Spinal cord (tissue), 10 donors: Measurements from ENCODE around the gene CYLD. TPM values are rescaled to one million over a fixed set of nuclear protein-coding genes. Genes with fewer than 3 reads are reported as not detected.

Source experiments
- DNase-seq, 6 donors: peaks; one replicate each; pipeline versions ENCODE4 v3.0.0 to v3.0.0-alpha.2; 2013 to 2015; ENCODE audit warnings: low spot score in 6 of 6, low read depth in 4 of 6
- H3K27ac ChIP-seq: one replicate; pipeline ENCODE4 v1.5.1; 2013; ENCODE audit warnings: low read depth, low read length, control low read depth
- H3K27me3 ChIP-seq: one replicate; pipeline ENCODE4 v1.6.1; 2013; ENCODE audit warnings: low read length; ENCODE audit not compliant: control insufficient read depth, insufficient read depth
- H3K36me3 ChIP-seq: one replicate; pipeline ENCODE4 v1.6.1; 2013; ENCODE audit warnings: low read length; ENCODE audit not compliant: control insufficient read depth, insufficient read depth
- H3K4me1 ChIP-seq: one replicate; pipeline ENCODE4 v1.6.1; 2013; ENCODE audit warnings: low read length; ENCODE audit not compliant: control insufficient read depth, insufficient read depth
- H3K4me3 ChIP-seq: one replicate; pipeline ENCODE4 v1.5.1; 2013; ENCODE audit warnings: low read depth, low read length, control low read depth
- H3K9me3 ChIP-seq: one replicate; pipeline ENCODE4 v1.6.1; 2013; ENCODE audit warnings: low read length; ENCODE audit not compliant: control insufficient read depth, insufficient read depth
- WGBS: methylation state at CpG from one replicate; pipeline ENCODE4 v1.1.5; 2013; ENCODE audit warnings: missing lambda C conversion rate; ENCODE audit not compliant: insufficient coverage; 5-methylcytosine and 5-hydroxymethylcytosine counted together
- polyA plus RNA-seq, 2 donors: library from polyadenylated mRNA; unstranded; fragments of 120-200 nt; gene quantifications; one replicate each; pipeline ENCODE4 v1.2.1, GENCODE V29; 2013; ENCODE audit not compliant: insufficient read length in 2 of 2
- total RNA-seq, 2 donors: library from RNA; depleted of rRNA in 1 of 2; stranded (reverse); fragments of 120-200 nt in 1 of 2; fragments of >200 nt in 1 of 2; gene quantifications; one replicate each; pipeline versions ENCODE4 v1.2.3 to v1.2.4, GENCODE V29; 2013 to 2014
- donor health status: healthy.

Gene CYLD
- total and polyA plus RNA-seq, 4 donors: 28.4 to 65.8 (median 36.2) TPM

GRCh38 chr16:50719401-50720337, 22.2 kb upstream of the CYLD start:
- Histone ChIP-seq H3K27me3 (peaks cover 3% of the 10 kb centered on the region), H3K36me3 (no peaks in the 10 kb centered on the region), H3K27ac (no peak overlapping the region), H3K9me3 (no peaks in the 10 kb centered on the region), H3K4me3 (no peak overlapping the region), H3K4me1 (no peaks in the 10 kb centered on the region)
- DNase-seq: no peak
- WGBS: 79% methylated on average over 20 of the region's 20 CpGs

GRCh38 chr16:50721549-50722404, 20.1 kb upstream of the CYLD start:
- Histone ChIP-seq H3K27me3 (peaks cover 3% of the 10 kb centered on the region), H3K4me1 (no peaks in the 10 kb centered on the region), H3K27ac (no peak overlapping the region), H3K4me3 (no peak overlapping the region), H3K36me3 (no peaks in the 10 kb centered on the region), H3K9me3 (no peaks in the 10 kb centered on the region)
- DNase-seq: no peak
- WGBS: 100% methylated on average over 3 of the region's 6 CpGs

GRCh38 chr16:50722405-50722737, 19.5 kb upstream of the CYLD start:
- 78% methylated on average over 1 of the region's 1 CpG for WGBS
- Histone ChIP-seq H3K4me3 (no peak overlapping the region), H3K4me1 (no peaks in the 10 kb centered on the region), H3K27ac (no peak overlapping the region), H3K9me3 (no peaks in the 10 kb centered on the region), H3K36me3 (no peaks in the 10 kb centered on the region), H3K27me3 (peaks cover 3% of the 10 kb centered on the region)
- no peak for DNase-seq

- no peak for DNase-seq
- Histone ChIP-seq H3K27me3 (peaks cover 3% of the 10 kb centered on the region), H3K4me1 (no peaks in the 10 kb centered on the region), H3K4me3 (no peak overlapping the region), H3K27ac (no peak overlapping the region), H3K9me3 (no peaks in the 10 kb centered on the region), H3K36me3 (no peaks in the 10 kb centered on the region)
- 86% methylated on average over 2 of the region's 2 CpGs for WGBS
Observed at GRCh38 chr16:50722960-50723359, 18.9 kb upstream of the CYLD start.

GRCh38 chr16:50724306-50724705, 17.6 kb upstream of the CYLD start:
- H3K36me3 ChIP-seq: no peaks in the 10 kb centered on the region
- DNase-seq: no peak
- no peaks in the 10 kb centered on the region for H3K4me1 ChIP-seq
- no peak overlapping the region for H3K27ac ChIP-seq
- H3K4me3 ChIP-seq: no peak overlapping the region
- no peaks in the 10 kb centered on the region for H3K27me3 ChIP-seq
- no peaks in the 10 kb centered on the region for H3K9me3 ChIP-seq

GRCh38 chr16:50731130-50731988, 10.5 kb upstream of the CYLD start:
- H3K36me3 ChIP-seq: no peaks in the 10 kb centered on the region
- no peaks in the 10 kb centered on the region for H3K9me3 ChIP-seq
- DNase-seq: no peak
- H3K4me1 ChIP-seq: peaks cover 9% of the 10 kb centered on the region
- no peak overlapping the region for H3K4me3 ChIP-seq
- no peaks in the 10 kb centered on the region for H3K27me3 ChIP-seq
- WGBS: 66% methylated on average over 4 of the region's 6 CpGs
- no peak overlapping the region for H3K27ac ChIP-seq

GRCh38 chr16:50731989-50732832, 9.7 kb upstream of the CYLD start:
- WGBS: 68% methylated on average over 9 of the region's 10 CpGs
- no peak for DNase-seq
- Histone ChIP-seq H3K4me3 (no peak overlapping the region), H3K27me3 (no peaks in the 10 kb centered on the region), H3K27ac (no peak overlapping the region), H3K9me3 (no peaks in the 10 kb centered on the region), H3K36me3 (no peaks in the 10 kb centered on the region), H3K4me1 (peaks cover 9% of the 10 kb centered on the region)

GRCh38 chr16:50733468-50733867, 8.4 kb upstream of the CYLD start:
- Histone ChIP-seq H3K4me1 (peaks cover 9% of the 10 kb centered on the region), H3K36me3 (no peaks in the 10 kb centered on the region), H3K27me3 (peaks cover 1% of the 10 kb centered on the region), H3K4me3 (no peak overlapping the region), H3K9me3 (no peaks in the 10 kb centered on the region), H3K27ac (no peak overlapping the region)
- DNase-seq: no peak
- WGBS: 85% methylated on average over 5 of the region's 7 CpGs
